HepG2 (cell line): ENCODE measurements around the gene ZNF451. TPM values are rescaled to one million over a fixed set of nuclear protein-coding genes. Genes with fewer than 3 reads are reported as not detected.

Experiments
- HNF4G ChIP-seq, 2 experiments: sonication (generic) in 1 of 2; formaldehyde crosslinking in 1 of 2; IDR thresholded peaks; 2 replicates each; pipeline versions ENCODE4 v1.4.0 to v1.6.1; 2011 to 2020; ENCODE audit warnings: borderline replicate concordance in 2 of 2, low read depth in 2 of 2, mild to moderate bottlenecking in 2 of 2, low read length in 1 of 2, missing genetic modification reagents in 1 of 2, moderate library complexity in 1 of 2
- JUND ChIP-seq: sonication (generic); formaldehyde crosslinking; IDR thresholded peaks from 2 replicates; pipeline ENCODE4 v1.8.0; 2022; ENCODE audit warnings: mild to moderate bottlenecking, missing genetic modification reagents
- KDM1A ChIP-seq: IDR thresholded peaks from 2 replicates; pipeline ENCODE4 v1.6.1; 2016; ENCODE audit warnings: missing compliant biosample characterization
- RFX1 ChIP-seq: fragments of 450-650 bp; IDR thresholded peaks from 2 replicates; pipeline ENCODE4 v1.6.1; 2017
- TSC22D2 ChIP-seq: sonication (generic); formaldehyde crosslinking; IDR thresholded peaks from 2 replicates; pipeline ENCODE4 v1.5.1; 2020; ENCODE audit warnings: missing genetic modification reagents, mild to moderate bottlenecking, borderline replicate concordance
- ZBTB4 ChIP-seq: sonication (generic); formaldehyde crosslinking; IDR thresholded peaks from 2 replicates; pipeline ENCODE4 v1.4.0; 2020; ENCODE audit warnings: missing genetic modification reagents, mild to moderate bottlenecking, borderline replicate concordance
- ZNF646 ChIP-seq: sonication (generic); formaldehyde crosslinking; IDR thresholded peaks from 2 replicates; pipeline ENCODE4 v1.9.0; 2021; ENCODE audit warnings: mild to moderate bottlenecking, missing genetic modification reagents
- polyA plus RNA-seq, 8 experiments: library from polyadenylated mRNA; depleted of rRNA in 3 of 8; stranded (reverse) in 7 of 8; unstranded in 1 of 8; fragments of >200 nt; fragmentation: Illumina TruSeq in 4 of 8; extraction: Trizol in 4 of 8; gene quantifications; 2 replicates each; pipeline versions ENCODE4 v1.2.1 to v1.2.3, GENCODE V29; 2011 to 2016; ENCODE audit warnings: low read depth in 4 of 8, missing spikeins in 1 of 8, mixed read lengths in 1 of 8; ENCODE audit not compliant: insufficient read depth in 1 of 8
- total RNA-seq, 5 experiments: library from RNA; depleted of rRNA; stranded (reverse); fragments of >200 nt; fragmentation: Illumina TruSeq; extraction: Trizol; gene quantifications; 2 replicates each; pipeline ENCODE4 v1.2.3, GENCODE V29; 2016; ENCODE audit warnings: low read depth in 1 of 5
- TF ChIP-seq, protein P1 (sequence below): sonication (generic); formaldehyde crosslinking; IDR thresholded peaks from 2 replicates; pipeline ENCODE4 v1.5.0; 2020; ENCODE audit warnings: mild to moderate bottlenecking, missing genetic modification reagents, borderline replicate concordance

ZNF451 gene
- total and polyA plus RNA-seq, 2 of the 13 experiments (the other 11 are each of a cell fraction or from before 2014, with no cell fraction given), result 32.1 to 65.7 TPM

DNA sequence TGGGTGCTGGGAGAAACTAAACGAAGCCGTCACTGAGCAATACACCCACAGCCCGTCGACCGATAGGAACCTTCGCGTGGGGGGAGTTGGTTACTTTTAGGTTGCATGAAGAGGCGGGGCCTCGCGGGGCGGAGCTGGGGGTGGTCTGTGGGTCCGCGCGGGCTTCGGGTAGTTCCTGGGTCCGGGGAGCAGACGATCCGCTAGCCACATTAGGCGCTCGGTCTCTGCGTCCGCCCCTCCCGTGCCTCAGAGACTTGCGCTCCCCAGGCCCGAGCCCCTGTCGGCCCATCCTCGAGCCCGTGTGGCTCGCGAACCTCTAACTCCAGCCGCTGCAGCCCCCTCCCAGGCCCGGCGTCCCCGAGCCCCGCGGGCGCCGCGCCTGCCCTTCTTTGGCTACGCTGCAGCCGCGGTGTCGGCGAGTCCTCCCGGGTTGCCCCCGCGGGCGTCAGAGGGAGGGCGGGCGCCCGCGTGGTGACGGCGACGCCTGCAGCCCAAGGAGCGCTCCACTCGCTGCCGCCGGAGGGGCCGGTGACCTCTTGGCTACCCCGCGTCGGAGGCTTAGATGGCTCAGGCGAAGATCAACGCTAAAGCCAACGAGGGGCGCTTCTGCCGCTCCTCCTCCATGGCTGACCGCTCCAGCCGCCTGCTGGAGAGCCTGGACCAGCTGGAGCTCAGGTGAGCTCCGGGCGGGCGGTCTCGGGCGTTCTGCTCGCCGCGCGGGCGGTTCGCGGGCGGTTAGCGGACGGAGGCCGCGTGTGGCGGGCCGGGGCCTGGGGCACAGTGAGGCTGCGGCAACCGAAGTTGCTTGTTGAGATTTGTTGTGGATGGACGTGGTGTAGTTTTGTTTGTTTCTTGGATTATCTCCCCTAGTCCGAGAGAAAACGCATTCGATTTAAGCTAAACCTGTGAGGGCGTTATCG is 82.4 kb downstream of the ZNF451 start, which contains the start of gene BAG2 (continued):
- TF ChIP-seq, protein P1, sequence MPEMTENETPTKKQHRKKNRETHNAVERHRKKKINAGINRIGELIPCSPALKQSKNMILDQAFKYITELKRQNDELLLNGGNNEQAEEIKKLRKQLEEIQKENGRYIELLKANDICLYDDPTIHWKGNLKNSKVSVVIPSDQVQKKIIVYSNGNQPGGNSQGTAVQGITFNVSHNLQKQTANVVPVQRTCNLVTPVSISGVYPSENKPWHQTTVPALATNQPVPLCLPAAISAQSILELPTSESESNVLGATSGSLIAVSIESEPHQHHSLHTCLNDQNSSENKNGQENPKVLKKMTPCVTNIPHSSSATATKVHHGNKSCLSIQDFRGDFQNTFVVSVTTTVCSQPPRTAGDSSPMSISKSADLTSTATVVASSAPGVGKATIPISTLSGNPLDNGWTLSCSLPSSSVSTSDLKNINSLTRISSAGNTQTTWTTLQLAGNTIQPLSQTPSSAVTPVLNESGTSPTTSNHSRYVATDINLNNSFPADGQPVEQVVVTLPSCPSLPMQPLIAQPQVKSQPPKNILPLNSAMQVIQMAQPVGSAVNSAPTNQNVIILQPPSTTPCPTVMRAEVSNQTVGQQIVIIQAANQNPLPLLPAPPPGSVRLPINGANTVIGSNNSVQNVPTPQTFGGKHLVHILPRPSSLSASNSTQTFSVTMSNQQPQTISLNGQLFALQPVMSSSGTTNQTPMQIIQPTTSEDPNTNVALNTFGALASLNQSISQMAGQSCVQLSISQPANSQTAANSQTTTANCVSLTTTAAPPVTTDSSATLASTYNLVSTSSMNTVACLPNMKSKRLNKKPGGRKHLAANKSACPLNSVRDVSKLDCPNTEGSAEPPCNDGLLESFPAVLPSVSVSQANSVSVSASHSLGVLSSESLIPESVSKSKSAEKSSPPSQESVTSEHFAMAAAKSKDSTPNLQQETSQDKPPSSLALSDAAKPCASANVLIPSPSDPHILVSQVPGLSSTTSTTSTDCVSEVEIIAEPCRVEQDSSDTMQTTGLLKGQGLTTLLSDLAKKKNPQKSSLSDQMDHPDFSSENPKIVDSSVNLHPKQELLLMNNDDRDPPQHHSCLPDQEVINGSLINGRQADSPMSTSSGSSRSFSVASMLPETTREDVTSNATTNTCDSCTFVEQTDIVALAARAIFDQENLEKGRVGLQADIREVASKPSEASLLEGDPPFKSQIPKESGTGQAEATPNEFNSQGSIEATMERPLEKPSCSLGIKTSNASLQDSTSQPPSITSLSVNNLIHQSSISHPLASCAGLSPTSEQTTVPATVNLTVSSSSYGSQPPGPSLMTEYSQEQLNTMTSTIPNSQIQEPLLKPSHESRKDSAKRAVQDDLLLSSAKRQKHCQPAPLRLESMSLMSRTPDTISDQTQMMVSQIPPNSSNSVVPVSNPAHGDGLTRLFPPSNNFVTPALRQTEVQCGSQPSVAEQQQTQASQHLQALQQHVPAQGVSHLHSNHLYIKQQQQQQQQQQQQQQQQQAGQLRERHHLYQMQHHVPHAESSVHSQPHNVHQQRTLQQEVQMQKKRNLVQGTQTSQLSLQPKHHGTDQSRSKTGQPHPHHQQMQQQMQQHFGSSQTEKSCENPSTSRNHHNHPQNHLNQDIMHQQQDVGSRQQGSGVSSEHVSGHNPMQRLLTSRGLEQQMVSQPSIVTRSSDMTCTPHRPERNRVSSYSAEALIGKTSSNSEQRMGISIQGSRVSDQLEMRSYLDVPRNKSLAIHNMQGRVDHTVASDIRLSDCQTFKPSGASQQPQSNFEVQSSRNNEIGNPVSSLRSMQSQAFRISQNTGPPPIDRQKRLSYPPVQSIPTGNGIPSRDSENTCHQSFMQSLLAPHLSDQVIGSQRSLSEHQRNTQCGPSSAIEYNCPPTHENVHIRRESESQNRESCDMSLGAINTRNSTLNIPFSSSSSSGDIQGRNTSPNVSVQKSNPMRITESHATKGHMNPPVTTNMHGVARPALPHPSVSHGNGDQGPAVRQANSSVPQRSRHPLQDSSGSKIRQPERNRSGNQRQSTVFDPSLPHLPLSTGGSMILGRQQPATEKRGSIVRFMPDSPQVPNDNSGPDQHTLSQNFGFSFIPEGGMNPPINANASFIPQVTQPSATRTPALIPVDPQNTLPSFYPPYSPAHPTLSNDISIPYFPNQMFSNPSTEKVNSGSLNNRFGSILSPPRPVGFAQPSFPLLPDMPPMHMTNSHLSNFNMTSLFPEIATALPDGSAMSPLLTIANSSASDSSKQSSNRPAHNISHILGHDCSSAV (CRISPR knock-in tag), result 0 out of 2 replicates have a peak, but pooled peaks have one; percentile 60
- TF ChIP-seq TSC22D2 (no peak; the same call in none of the 2 replicates), ZNF646 (CRISPR knock-in tag) (peak; percentile 62; the same call in 1 of the 2 replicates), ZBTB4 (CRISPR knock-in tag) (peak; percentile 57; the same call in 1 of the 2 replicates), JUND (CRISPR knock-in tag) (peak; percentile 44; the same call in 1 of the 2 replicates), HNF4G (IDR thresholded peaks at IDR 0.05; ENCODE audit: borderline replicate concordance, low read depth, low read length) (peak; percentile 9; the same call in 1 of the 2 replicates), HNF4G (CRISPR knock-in tag; IDR thresholded peaks at IDR 0.05; ENCODE audit: borderline replicate concordance, low read depth) (peak; percentile 46; the same call in 1 of the 2 replicates), KDM1A (CRISPR knock-in tag) (no peak), RFX1 (no peak)
